Measurements from ENCODE around the gene GZMM. TPM values are rescaled to one million over a fixed set of nuclear protein-coding genes. Genes with fewer than 3 reads are reported as not detected.
"Not testable (repeated sequence)": the region's sequence is repeated elsewhere in the genome, so short reads cannot be mapped to it uniquely, and the experiment has no call there.

The GZMM gene
- total and polyA plus RNA-seq, 2 experiments from 2014 or later = not detected

DNA sequence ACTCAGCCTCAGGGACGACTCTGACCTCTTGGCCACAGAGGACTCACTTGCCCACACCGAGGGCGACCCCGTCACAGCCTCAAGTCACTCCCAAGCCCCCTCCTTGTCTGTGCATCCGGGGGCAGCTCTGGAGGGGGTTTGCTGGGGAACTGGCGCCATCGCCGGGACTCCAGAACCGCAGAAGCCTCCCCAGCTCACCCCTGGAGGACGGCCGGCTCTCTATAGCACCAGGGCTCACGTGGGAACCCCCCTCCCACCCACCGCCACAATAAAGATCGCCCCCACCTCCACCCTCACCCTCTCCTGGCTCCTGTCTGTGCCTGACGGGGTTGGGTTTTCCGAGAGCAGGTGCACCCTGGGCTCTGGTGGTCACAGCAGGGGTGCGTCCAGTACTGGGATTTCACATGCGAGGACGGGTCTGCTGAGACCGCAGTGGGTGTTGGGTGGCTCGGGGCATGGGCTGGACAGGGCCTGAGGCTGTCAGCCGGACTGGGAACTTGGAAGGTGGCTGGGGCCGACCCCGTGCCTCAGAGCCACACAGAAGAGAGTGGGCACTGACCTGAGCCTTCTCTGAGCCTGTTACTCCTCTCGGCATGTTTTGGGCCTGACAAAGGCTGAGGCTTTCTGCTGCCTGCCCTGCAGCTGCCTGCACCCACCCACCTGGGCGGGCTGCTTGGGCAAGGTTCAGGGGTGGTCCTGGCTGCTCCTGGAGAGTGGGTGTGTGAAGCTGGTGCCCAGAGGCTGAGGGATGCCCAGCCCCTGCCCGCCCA lies 39.5 kb downstream of the GZMM start:
- Histone ChIP-seq H3K4me1 (ENCODE audit: insufficient read depth) (no peaks in the 10 kb centered on the region), H3K4me3 (no peak overlapping the region), H3K27me3 (peaks cover 6% of the 10 kb centered on the region), H3K27ac (no peak overlapping the region), H3K79me2 (peaks cover 21% of the 10 kb centered on the region), H4K20me1 (ENCODE audit: insufficient read depth, poor library complexity, severe bottlenecking) (peaks cover 34% of the 10 kb centered on the region), H3K36me3 (replicated peaks; ENCODE audit: insufficient read depth, low read depth) (no peaks in the 10 kb centered on the region), H3K4me2 (no peak overlapping the region), H2AFZ (no peak overlapping the region), H3K9me3 (ENCODE audit: low read depth) (no peaks in the 10 kb centered on the region), H3K9me2 (replicated peaks; ENCODE audit: insufficient read depth) (no peaks in the 10 kb centered on the region)
- 90% methylated on average over 21 of the region's 27 CpGs for WGBS (ENCODE audit: low lambda C conversion rate, missing lambda C conversion rate)
- TF ChIP-seq EZH2 (IDR thresholded peaks at IDR 0.05; ENCODE audit: borderline replicate concordance) = no peak
- TF ChIP-seq EZH2phosphoT487 (IDR thresholded peaks at IDR 0.05; ENCODE audit: low read depth, severe bottlenecking, unreplicated experiment) = no peak
- TF ChIP-seq, protein P1, sequence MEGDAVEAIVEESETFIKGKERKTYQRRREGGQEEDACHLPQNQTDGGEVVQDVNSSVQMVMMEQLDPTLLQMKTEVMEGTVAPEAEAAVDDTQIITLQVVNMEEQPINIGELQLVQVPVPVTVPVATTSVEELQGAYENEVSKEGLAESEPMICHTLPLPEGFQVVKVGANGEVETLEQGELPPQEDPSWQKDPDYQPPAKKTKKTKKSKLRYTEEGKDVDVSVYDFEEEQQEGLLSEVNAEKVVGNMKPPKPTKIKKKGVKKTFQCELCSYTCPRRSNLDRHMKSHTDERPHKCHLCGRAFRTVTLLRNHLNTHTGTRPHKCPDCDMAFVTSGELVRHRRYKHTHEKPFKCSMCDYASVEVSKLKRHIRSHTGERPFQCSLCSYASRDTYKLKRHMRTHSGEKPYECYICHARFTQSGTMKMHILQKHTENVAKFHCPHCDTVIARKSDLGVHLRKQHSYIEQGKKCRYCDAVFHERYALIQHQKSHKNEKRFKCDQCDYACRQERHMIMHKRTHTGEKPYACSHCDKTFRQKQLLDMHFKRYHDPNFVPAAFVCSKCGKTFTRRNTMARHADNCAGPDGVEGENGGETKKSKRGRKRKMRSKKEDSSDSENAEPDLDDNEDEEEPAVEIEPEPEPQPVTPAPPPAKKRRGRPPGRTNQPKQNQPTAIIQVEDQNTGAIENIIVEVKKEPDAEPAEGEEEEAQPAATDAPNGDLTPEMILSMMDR (IDR thresholded peaks at IDR 0.05; ENCODE audit: poor library complexity) = no peak
- DNase-seq (ENCODE audit: low spot score) = no peak

DNA sequence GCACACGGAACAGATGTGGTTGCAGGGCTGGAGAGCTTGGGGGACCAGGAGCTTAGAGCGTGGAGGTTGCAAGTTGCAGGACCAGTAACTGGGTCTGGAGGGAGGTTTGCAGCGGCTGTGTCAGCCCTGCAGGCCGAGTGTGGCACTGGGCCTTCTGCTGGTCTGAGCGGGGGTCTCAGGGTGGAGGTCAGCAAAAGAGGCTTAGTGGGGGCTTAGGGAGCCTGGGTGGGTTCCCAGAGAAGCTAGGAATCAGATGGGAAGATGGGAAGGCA lies 40.1 kb downstream of the GZMM start:
- TF ChIP-seq, protein P1 (IDR thresholded peaks at IDR 0.05; ENCODE audit: poor library complexity) = no peak
- TF ChIP-seq EZH2 (IDR thresholded peaks at IDR 0.05; ENCODE audit: borderline replicate concordance) (no peak), EZH2phosphoT487 (IDR thresholded peaks at IDR 0.05; ENCODE audit: low read depth, severe bottlenecking, unreplicated experiment) (no peak)
- Histone ChIP-seq H3K79me2 (peaks cover 16% of the 10 kb centered on the region), H3K4me1 (ENCODE audit: insufficient read depth) (no peaks in the 10 kb centered on the region), H4K20me1 (ENCODE audit: insufficient read depth, poor library complexity, severe bottlenecking) (peaks cover 29% of the 10 kb centered on the region), H2AFZ (no peak overlapping the region), H3K9me3 (ENCODE audit: low read depth) (no peaks in the 10 kb centered on the region), H3K27me3 (peaks cover 11% of the 10 kb centered on the region), H3K27ac (no peak overlapping the region), H3K36me3 (replicated peaks; ENCODE audit: insufficient read depth, low read depth) (no peaks in the 10 kb centered on the region), H3K4me3 (no peak overlapping the region), H3K9me2 (replicated peaks; ENCODE audit: insufficient read depth) (no peaks in the 10 kb centered on the region), H3K4me2 (no peak overlapping the region)
- 84% methylated on average over 5 of the region's 5 CpGs for WGBS (ENCODE audit: low lambda C conversion rate, missing lambda C conversion rate)
- DNase-seq (ENCODE audit: low spot score) = no peak

DNA sequence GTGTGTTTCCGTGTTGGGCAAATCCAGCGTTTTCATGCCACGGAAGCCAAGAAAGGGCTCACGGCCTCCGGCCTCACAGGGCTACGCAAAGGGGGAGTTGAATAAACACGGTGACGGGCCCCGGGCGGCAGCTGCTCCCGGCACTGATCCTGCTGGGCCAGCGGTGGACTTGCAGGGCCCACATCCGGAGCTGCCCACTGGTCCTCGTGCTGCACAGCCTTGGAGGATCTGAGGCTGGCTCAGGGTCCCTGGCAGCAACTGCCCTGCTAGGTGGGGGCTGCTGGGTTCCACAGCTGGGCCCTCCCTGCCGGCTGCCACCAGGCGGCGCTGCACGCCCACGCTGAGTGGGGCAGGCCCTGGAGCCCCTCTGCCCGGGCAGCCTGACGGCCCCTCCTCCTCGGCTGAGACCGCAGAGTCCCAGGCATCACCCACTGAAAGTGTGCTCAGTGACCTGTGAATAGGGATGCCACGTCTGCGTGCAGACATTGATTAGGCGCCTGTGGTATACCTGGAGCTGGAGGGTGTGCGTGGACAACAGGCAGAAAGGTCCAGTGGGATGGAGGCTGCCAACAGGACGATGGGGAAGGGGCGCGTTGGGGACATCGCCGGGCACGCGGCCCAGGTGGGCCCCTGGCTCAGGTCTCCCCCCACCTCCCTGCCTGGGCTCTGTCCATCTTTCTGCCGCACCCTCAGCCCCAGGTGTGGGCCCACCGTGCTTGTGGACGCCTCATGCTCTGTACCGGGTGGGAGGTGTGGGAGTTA lies 40.6 kb downstream of the GZMM start:
- Histone ChIP-seq H3K9me2 (replicated peaks; ENCODE audit: insufficient read depth) (no peaks in the 10 kb centered on the region), H2AFZ (no peak overlapping the region), H3K79me2 (peaks cover 11% of the 10 kb centered on the region), H3K9me3 (ENCODE audit: low read depth) (no peaks in the 10 kb centered on the region), H3K36me3 (replicated peaks; ENCODE audit: insufficient read depth, low read depth) (no peaks in the 10 kb centered on the region), H3K27ac (no peak overlapping the region), H3K27me3 (peaks cover 16% of the 10 kb centered on the region), H3K4me2 (no peak overlapping the region), H4K20me1 (ENCODE audit: insufficient read depth, poor library complexity, severe bottlenecking) (peaks cover 23% of the 10 kb centered on the region), H3K4me1 (ENCODE audit: insufficient read depth) (no peaks in the 10 kb centered on the region), H3K4me3 (no peak overlapping the region)
- peak; percentile 67 for DNase-seq (ENCODE audit: low spot score)
- TF ChIP-seq, protein P1 (IDR thresholded peaks at IDR 0.05; ENCODE audit: poor library complexity) = peak; percentile 78
- TF ChIP-seq EZH2phosphoT487 (IDR thresholded peaks at IDR 0.05; ENCODE audit: low read depth, severe bottlenecking, unreplicated experiment) = no peak
- 52% methylated on average over 33 of the region's 38 CpGs for WGBS (ENCODE audit: low lambda C conversion rate, missing lambda C conversion rate)

DNA sequence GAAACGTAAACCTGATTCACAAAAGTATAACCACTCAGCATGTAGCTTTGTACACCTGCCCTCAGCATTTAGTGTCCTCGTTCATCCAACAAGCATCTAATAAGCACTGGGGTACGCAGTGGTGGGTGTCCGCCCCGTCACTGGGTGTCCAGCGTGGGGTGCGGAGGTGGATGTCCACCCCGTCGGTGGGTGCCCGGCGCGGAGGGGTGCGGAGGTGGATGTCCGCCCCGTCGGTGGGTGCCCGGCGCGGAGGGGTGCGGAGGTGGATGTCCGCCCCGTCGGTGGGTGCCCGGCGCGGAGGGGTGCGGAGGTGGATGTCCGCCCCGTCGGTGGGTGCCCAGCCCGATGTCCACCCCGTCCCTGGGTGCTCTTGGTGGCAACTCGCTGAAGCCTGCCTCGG lies 41.3 kb downstream of the GZMM start:
- H3K4me3 ChIP-seq; H3K27ac ChIP-seq; H3K79me2 ChIP-seq; H3K4me2 ChIP-seq; H3K9me2 ChIP-seq (replicated peaks; ENCODE audit: insufficient read depth); H3K36me3 ChIP-seq (replicated peaks; ENCODE audit: insufficient read depth, low read depth); DNase-seq (ENCODE audit: low spot score); H2AFZ ChIP-seq; H3K9me3 ChIP-seq (ENCODE audit: low read depth); H3K4me1 ChIP-seq (ENCODE audit: insufficient read depth): not testable (repeated sequence)
- WGBS (ENCODE audit: low lambda C conversion rate, missing lambda C conversion rate) = 84% methylated on average over 13 of the region's 34 CpGs
- peaks cover 16% of the 10 kb centered on the region for H4K20me1 ChIP-seq (ENCODE audit: insufficient read depth, poor library complexity, severe bottlenecking)
- H3K27me3 ChIP-seq = peaks cover 16% of the 10 kb centered on the region
